Measurements from ENCODE around the gene TPRG1L. TPM values are rescaled to one million over a fixed set of nuclear protein-coding genes. Genes with fewer than 3 reads are reported as not detected.
"Not testable (repeated sequence)": the region's sequence is repeated elsewhere in the genome, so short reads cannot be mapped to it uniquely, and the experiment has no call there.

The TPRG1L gene
- total and polyA plus RNA-seq, 7 donors, result 34.9 to 105 (median 49.2) TPM

- Histone ChIP-seq H3K4me1 (no peaks in the 10 kb centered on the region), H3K36me3 (no peaks in the 10 kb centered on the region), H3K4me3 (no peak overlapping the region), H3K9me3 (no peaks in the 10 kb centered on the region), H3K27me3 (peaks cover 0 to 25% (median 0%) of the 10 kb centered on the region in 3 donors), H3K27ac (no peak overlapping the region)
- intact Hi-C loops (cut with DNase I), result no loop called here
- WGBS, 2 donors, result 49 to 62% methylated on average over 16 of the region's 16 CpGs
- no peak for DNase-seq
- TF ChIP-seq EP300 (IDR thresholded peaks at IDR 0.05) (no peak), POLR2A (IDR thresholded peaks at IDR 0.05) (no peak), POLR2AphosphoS5 (IDR thresholded peaks at IDR 0.05) (no peak)
- TF ChIP-seq, protein P1, sequence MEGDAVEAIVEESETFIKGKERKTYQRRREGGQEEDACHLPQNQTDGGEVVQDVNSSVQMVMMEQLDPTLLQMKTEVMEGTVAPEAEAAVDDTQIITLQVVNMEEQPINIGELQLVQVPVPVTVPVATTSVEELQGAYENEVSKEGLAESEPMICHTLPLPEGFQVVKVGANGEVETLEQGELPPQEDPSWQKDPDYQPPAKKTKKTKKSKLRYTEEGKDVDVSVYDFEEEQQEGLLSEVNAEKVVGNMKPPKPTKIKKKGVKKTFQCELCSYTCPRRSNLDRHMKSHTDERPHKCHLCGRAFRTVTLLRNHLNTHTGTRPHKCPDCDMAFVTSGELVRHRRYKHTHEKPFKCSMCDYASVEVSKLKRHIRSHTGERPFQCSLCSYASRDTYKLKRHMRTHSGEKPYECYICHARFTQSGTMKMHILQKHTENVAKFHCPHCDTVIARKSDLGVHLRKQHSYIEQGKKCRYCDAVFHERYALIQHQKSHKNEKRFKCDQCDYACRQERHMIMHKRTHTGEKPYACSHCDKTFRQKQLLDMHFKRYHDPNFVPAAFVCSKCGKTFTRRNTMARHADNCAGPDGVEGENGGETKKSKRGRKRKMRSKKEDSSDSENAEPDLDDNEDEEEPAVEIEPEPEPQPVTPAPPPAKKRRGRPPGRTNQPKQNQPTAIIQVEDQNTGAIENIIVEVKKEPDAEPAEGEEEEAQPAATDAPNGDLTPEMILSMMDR (IDR thresholded peaks at IDR 0.05), result no peak
Observed at GRCh38 chr1:3581296-3582036, 43.3 kb upstream of the TPRG1L start.

DNA sequence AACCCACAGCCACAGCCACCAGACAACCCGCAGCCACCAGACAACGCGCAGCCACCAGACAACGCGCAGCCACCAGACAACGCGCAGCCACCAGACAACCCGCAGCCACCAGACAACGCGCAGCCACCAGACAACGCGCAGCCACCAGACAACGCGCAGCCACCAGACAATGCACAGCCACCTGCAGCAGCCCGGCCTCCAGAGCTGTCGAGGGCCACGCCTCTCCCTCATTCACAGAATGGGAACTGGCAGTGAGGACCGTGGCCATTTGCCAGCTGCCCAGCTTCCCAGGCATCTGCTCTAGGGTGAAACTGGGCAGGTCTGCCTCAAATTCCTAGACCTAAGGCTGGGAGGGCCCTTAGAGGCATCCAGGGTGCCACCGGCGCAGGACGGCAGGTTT, 41.1 kb upstream of the TPRG1L start:
- H3K4me3 ChIP-seq; intact Hi-C loops (cut with DNase I); H3K36me3 ChIP-seq; H3K9me3 ChIP-seq; H3K4me1 ChIP-seq; DNase-seq; H3K27ac ChIP-seq: not testable (repeated sequence)
- H3K27me3 ChIP-seq, result peaks cover 0 to 25% (median 0%) of the 10 kb centered on the region in 3 donors
- 78 to 84% methylated on average over 18 to 21 of the region's 21 CpGs for WGBS, 2 donors

- Histone ChIP-seq H3K27ac (no peak overlapping the region), H3K9me3 (no peaks in the 10 kb centered on the region), H3K4me3 (no peak overlapping the region), H3K4me1 (no peaks in the 10 kb centered on the region), H3K27me3 (peaks cover 0 to 24% (median 0%) of the 10 kb centered on the region in 3 donors), H3K36me3 (no peaks in the 10 kb centered on the region)
- TF ChIP-seq EP300 (IDR thresholded peaks at IDR 0.05) (no peak), POLR2A (IDR thresholded peaks at IDR 0.05) (no peak), POLR2AphosphoS5 (IDR thresholded peaks at IDR 0.05) (no peak)
- TF ChIP-seq, protein P1 (IDR thresholded peaks at IDR 0.05), result no peak
- intact Hi-C loops (cut with DNase I), result no loop called here
- no peak for DNase-seq
- WGBS, 2 donors, result 80 to 83% methylated on average over 7 of the region's 7 CpGs
Observed at GRCh38 chr1:3584915-3585314, 39.9 kb upstream of the TPRG1L start.

- H3K36me3 ChIP-seq; H3K4me1 ChIP-seq; H3K4me3 ChIP-seq; DNase-seq; intact Hi-C loops (cut with DNase I); H3K27ac ChIP-seq; H3K9me3 ChIP-seq: not testable (repeated sequence)
- H3K27me3 ChIP-seq, result peaks cover 0 to 19% (median 0%) of the 10 kb centered on the region in 3 donors
- WGBS, 2 donors, result 65 to 69% methylated on average over 6 of the region's 6 CpGs
Observed at GRCh38 chr1:3585353-3585868, 39.4 kb upstream of the TPRG1L start.

GRCh38 chr1:3585940-3586568, 38.8 kb upstream of the TPRG1L start:
- WGBS, 2 donors, result 91% methylated on average over 19 of the region's 19 CpGs
- TF ChIP-seq EP300 (IDR thresholded peaks at IDR 0.05) (no peak), POLR2A (IDR thresholded peaks at IDR 0.05) (no peak), POLR2AphosphoS5 (IDR thresholded peaks at IDR 0.05) (no peak)
- TF ChIP-seq, protein P1 (IDR thresholded peaks at IDR 0.05), result no peak
- no peak for DNase-seq

More at GRCh38 chr1:3585940-3586568, 38.8 kb upstream of the TPRG1L start:
- Histone ChIP-seq H3K27ac (no peak overlapping the region), H3K36me3 (no peaks in the 10 kb centered on the region), H3K9me3 (no peaks in the 10 kb centered on the region), H3K4me1 (no peaks in the 10 kb centered on the region), H3K27me3 (peaks cover 0 to 17% (median 0%) of the 10 kb centered on the region in 3 donors), H3K4me3 (no peak overlapping the region)
- intact Hi-C loops (cut with DNase I), result no loop called here

Data from sigmoid colon (tissue), 7 donors.